ENCODE measurements around the gene C16orf74. TPM values are rescaled to one million over a fixed set of nuclear protein-coding genes. Genes with fewer than 3 reads are reported as not detected.

The C16orf74 gene
- total RNA-seq, 1 donor, result 8.2 TPM

- DNase-seq (ENCODE audit: low read depth), result no peak
- TF ChIP-seq CTCF (IDR thresholded peaks at IDR 0.05; ENCODE audit: insufficient read depth, low read depth, low read length), result no peak
- no peak overlapping the region for H3K4me3 ChIP-seq (ENCODE audit: low read depth, low read length)
Measured at GRCh38 chr16:85708338-85708737, 42.6 kb downstream of the C16orf74 start.

DNA sequence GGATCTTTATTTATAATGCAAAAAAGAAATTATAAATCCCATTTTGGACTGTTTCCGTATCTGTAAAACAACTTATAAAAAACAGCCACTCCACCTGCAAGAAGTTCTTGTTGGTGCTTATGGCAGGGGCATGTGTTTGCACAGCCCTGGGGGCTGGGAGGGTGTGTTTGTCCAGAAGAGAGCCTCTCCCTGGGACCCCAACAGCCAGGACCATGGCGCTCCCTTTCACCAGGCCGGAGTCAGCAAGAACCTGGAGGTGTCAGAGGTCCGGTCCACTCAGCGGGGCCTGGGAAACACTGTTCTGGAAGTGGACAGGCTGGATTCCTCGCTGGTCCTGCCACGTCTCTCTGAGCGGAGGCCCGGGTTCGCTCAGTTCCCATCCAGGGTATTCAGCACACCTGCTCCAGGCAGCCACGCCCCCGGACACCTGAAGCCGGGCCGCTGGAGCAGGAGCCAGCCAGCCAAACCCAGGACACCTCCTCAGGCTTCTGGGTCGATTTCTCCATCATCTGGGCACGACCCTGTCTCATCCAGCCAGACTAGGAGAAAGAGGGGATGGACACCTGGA lies 43.3 kb downstream of the C16orf74 start:
- no peak overlapping the region for H3K4me3 ChIP-seq (ENCODE audit: low read depth, low read length)
- DNase-seq (ENCODE audit: low read depth), result no peak
- no peak for TF ChIP-seq CTCF (IDR thresholded peaks at IDR 0.05; ENCODE audit: insufficient read depth, low read depth, low read length)

GRCh38 chr16:85706449-85707034 lies 44.4 kb downstream of the C16orf74 start:
- TF ChIP-seq CTCF (IDR thresholded peaks at IDR 0.05; ENCODE audit: insufficient read depth, low read depth, low read length), result no peak
- no peak for DNase-seq (ENCODE audit: low read depth)
- H3K4me3 ChIP-seq (ENCODE audit: low read depth, low read length), result no peak overlapping the region

DNA sequence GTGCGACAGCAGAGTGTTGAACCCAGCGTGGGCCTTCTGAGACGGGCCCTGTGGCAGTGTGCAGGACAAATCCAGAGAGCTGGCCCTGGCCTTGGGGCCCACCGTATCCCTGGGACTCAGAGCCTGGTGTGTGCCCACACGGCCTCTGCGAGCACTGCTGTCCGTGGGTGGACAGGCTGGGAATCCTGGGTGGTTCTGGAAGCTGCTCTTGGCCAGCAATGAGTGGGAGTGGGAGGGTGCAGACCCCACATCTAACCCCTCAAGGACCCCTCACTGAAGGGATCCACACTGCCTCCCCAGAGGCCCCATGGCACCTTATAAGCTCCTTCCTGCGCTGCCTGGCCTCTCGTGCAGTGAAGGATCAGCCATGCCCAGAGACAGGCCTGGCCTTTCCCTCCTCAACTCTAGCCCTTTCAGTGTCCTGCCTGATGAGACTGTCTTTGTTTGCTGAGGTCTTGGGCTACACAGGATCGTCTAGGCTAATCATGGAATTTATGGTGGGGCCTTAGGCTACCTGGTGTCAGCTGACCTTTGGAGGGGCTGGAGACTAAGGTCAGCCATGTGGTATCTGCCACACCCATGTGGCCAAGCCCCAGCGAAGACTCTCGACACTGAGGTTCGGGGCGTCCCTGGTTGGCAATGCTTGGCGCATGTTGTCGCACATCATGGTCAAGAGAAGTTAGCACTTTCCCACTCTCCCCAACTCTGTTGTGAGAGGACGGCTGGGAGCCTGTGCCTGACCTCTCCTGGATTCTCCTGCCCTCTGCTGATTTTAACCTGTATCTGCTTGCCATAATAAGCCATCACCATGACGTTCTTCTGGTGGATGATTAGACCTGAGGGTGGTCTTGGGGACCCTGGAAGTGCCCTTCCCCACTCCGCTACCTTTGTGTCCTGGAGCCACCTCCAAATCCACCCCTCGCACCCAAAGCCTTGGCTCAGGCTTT lies 45.7 kb downstream of the C16orf74 start:
- no peak for DNase-seq (ENCODE audit: low read depth)
- no peak for TF ChIP-seq CTCF (IDR thresholded peaks at IDR 0.05; ENCODE audit: insufficient read depth, low read depth, low read length)
- no peak overlapping the region for H3K4me3 ChIP-seq (ENCODE audit: low read depth, low read length)

DNA sequence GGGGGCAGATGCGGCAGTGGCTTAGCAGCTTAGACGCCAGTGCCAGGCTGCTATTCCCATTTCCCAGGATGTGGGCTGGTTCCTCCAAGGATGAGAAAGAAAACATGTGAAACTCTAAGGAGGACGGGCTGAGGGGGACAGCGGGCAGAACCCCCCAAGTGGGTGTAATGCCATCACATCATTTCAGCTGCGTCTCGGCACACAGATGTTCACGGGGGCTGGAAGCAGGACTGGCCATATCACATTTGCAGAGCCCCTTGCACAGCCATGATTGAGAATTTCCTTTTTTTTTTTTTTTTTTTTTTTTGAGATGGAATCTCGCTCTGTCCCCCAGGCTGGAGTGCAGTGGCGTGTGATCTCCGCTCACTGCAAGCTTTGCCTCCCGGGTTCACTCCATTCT lies 46.9 kb downstream of the C16orf74 start:
- no peak for TF ChIP-seq CTCF (IDR thresholded peaks at IDR 0.05; ENCODE audit: insufficient read depth, low read depth, low read length)
- no peak overlapping the region for H3K4me3 ChIP-seq (ENCODE audit: low read depth, low read length)
- DNase-seq (ENCODE audit: low read depth), result no peak

DNA sequence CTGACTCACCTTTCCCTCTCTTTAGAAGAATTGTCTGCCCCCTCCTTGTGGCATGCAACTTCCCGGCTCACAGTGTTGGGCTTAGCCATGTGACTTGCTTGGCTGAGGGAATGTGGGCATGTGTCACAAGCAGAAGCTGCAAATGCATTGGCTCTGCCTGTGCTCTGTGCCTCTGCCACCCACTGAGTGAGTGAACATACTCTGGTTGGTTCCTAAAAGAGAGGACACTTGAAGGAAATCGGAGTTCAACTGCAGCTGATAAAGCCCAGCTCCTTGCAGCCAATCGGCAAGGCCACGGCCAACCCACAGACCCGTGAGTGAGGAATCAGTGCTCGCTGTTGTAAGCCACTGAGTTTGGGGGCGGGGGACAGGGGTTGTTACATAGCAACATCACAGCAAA lies 51.3 kb downstream of the C16orf74 start:
- H3K4me3 ChIP-seq (ENCODE audit: low read depth, low read length), result no peak overlapping the region
- no peak for TF ChIP-seq CTCF (IDR thresholded peaks at IDR 0.05; ENCODE audit: insufficient read depth, low read depth, low read length)
- DNase-seq (ENCODE audit: low read depth), result peak; percentile 16

Measured in fibroblast of villous mesenchyme (primary cell).